Suprapubic skin (tissue), 4 donors: ENCODE measurements around the gene LRMDA. TPM values are rescaled to one million over a fixed set of nuclear protein-coding genes. Genes with fewer than 3 reads are reported as not detected.

ENCODE experiments used
- DNase-seq, 2 donors: peaks; one replicate each; pipeline ENCODE4 v3.0.0-alpha.2; 2019; ENCODE audit warnings: low spot score in 2 of 2
- H3K27ac ChIP-seq: fragments of 200-600 bp; sonication (generic); one replicate; pipeline ENCODE4 v1.5.1; 2019
- H3K27me3 ChIP-seq: fragments of 200-600 bp; sonication (generic); one replicate; pipeline ENCODE4 v1.5.1; 2019
- H3K36me3 ChIP-seq: fragments of 200-600 bp; sonication (generic); one replicate; pipeline ENCODE4 v1.5.1; 2019
- H3K4me1 ChIP-seq: fragments of 200-600 bp; sonication (generic); one replicate; pipeline ENCODE4 v1.5.1; 2019
- H3K4me3 ChIP-seq: fragments of 200-600 bp; sonication (generic); one replicate; pipeline ENCODE4 v1.5.1; 2019; ENCODE audit warnings: mild to moderate bottlenecking
- H3K9me3 ChIP-seq: fragments of 200-600 bp; sonication (generic); one replicate; pipeline ENCODE4 v1.5.1; 2019
- CTCF ChIP-seq, 2 donors: fragments of 200-600 bp in 1 of 2; fragments of 450-650 bp in 1 of 2; sonication (generic) in 1 of 2; IDR thresholded peaks; one replicate each; pipeline ENCODE4 v1.5.1; 2016 to 2019; ENCODE audit warnings: antibody characterized with exemption in 2 of 2, mild to moderate bottlenecking in 1 of 2, moderate library complexity in 1 of 2
- EP300 ChIP-seq: sonication (generic); formaldehyde crosslinking; IDR thresholded peaks from one replicate; pipeline ENCODE4 v1.6.1; 2017; ENCODE audit warnings: antibody characterized with exemption
- POLR2A ChIP-seq, 2 donors: fragments of 450-650 bp; IDR thresholded peaks; one replicate each; pipeline ENCODE4 v1.6.1; 2017; ENCODE audit warnings: antibody characterized with exemption in 2 of 2, mild to moderate bottlenecking in 2 of 2, moderate library complexity in 2 of 2
- POLR2AphosphoS5 ChIP-seq, 3 donors: sonication (generic); formaldehyde crosslinking; IDR thresholded peaks; one replicate each; pipeline ENCODE4 v1.6.1; 2017; ENCODE audit warnings: antibody characterized with exemption in 3 of 3
- WGBS: methylation state at CpG from one replicate; pipeline ENCODE4 v1.1.5; 2018; 5-methylcytosine and 5-hydroxymethylcytosine counted together
- total RNA-seq, 4 donors: library from RNA; depleted of rRNA; stranded (reverse); fragments of >200 nt; gene quantifications; one replicate each; pipeline ENCODE4 v1.1.0, GENCODE V29; 2016

Gene LRMDA
- total RNA-seq, 4 donors from 2014 or later: 0.10 to 2.9 (median 1.9) TPM; not detected in 1

GRCh38 chr10:76205361-76205760 lies 773.9 kb downstream of the LRMDA start:
- Histone ChIP-seq H3K4me3 (no peak overlapping the region), H3K27me3 (no peaks in the 10 kb centered on the region), H3K36me3 (no peaks in the 10 kb centered on the region), H3K27ac (no peak overlapping the region), H3K9me3 (no peaks in the 10 kb centered on the region), H3K4me1 (peaks cover 6% of the 10 kb centered on the region)
- no peak for DNase-seq
- 20% methylated on average over 2 of the region's 2 CpGs for WGBS
- TF ChIP-seq POLR2A (IDR thresholded peaks at IDR 0.05): no peak
- TF ChIP-seq POLR2AphosphoS5 (IDR thresholded peaks at IDR 0.05): no peak
- TF ChIP-seq EP300: no peak
- no peak for TF ChIP-seq CTCF (IDR thresholded peaks at IDR 0.05)

GRCh38 chr10:76206797-76207352 lies 775.5 kb downstream of the LRMDA start:
- Histone ChIP-seq H3K27ac (no peak overlapping the region), H3K9me3 (no peaks in the 10 kb centered on the region), H3K36me3 (no peaks in the 10 kb centered on the region), H3K4me3 (no peak overlapping the region), H3K27me3 (no peaks in the 10 kb centered on the region), H3K4me1 (peaks cover 6% of the 10 kb centered on the region)
- DNase-seq: no peak
- no peak for TF ChIP-seq POLR2A (IDR thresholded peaks at IDR 0.05)
- TF ChIP-seq POLR2AphosphoS5 (IDR thresholded peaks at IDR 0.05): no peak
- no peak for TF ChIP-seq CTCF (IDR thresholded peaks at IDR 0.05)
- no peak for TF ChIP-seq EP300
- WGBS: 89% methylated on average over 8 of the region's 8 CpGs

- H3K4me1 ChIP-seq: no peaks in the 10 kb centered on the region
- no peak overlapping the region for H3K27ac ChIP-seq
- no peaks in the 10 kb centered on the region for H3K27me3 ChIP-seq
- DNase-seq: no peak
- no peaks in the 10 kb centered on the region for H3K9me3 ChIP-seq
- no peaks in the 10 kb centered on the region for H3K36me3 ChIP-seq
- H3K4me3 ChIP-seq: no peak overlapping the region
- TF ChIP-seq POLR2AphosphoS5 (IDR thresholded peaks at IDR 0.05): no peak
- no peak for TF ChIP-seq EP300
- no peak for TF ChIP-seq CTCF (IDR thresholded peaks at IDR 0.05)
- TF ChIP-seq POLR2A (IDR thresholded peaks at IDR 0.05): no peak
- 74% methylated on average over 5 of the region's 5 CpGs for WGBS
Observed at GRCh38 chr10:76209135-76209534, 777.7 kb downstream of the LRMDA start.

GRCh38 chr10:76210211-76210610 lies 778.8 kb downstream of the LRMDA start:
- TF ChIP-seq POLR2A (IDR thresholded peaks at IDR 0.05): no peak
- TF ChIP-seq CTCF (IDR thresholded peaks at IDR 0.05): no peak
- no peak for TF ChIP-seq POLR2AphosphoS5 (IDR thresholded peaks at IDR 0.05)
- no peak for TF ChIP-seq EP300
- H3K9me3 ChIP-seq: no peaks in the 10 kb centered on the region
- no peak for DNase-seq
- H3K36me3 ChIP-seq: no peaks in the 10 kb centered on the region
- no peak overlapping the region for H3K4me3 ChIP-seq
- H3K27me3 ChIP-seq: no peaks in the 10 kb centered on the region
- H3K4me1 ChIP-seq: no peaks in the 10 kb centered on the region
- H3K27ac ChIP-seq: no peak overlapping the region
- 61% methylated on average over 3 of the region's 3 CpGs for WGBS

- H3K27ac ChIP-seq: no peak overlapping the region
- TF ChIP-seq CTCF (IDR thresholded peaks at IDR 0.05) (no peak), EP300 (no peak), POLR2AphosphoS5 (IDR thresholded peaks at IDR 0.05) (no peak), POLR2A (IDR thresholded peaks at IDR 0.05) (no peak)
- WGBS: 72% methylated on average over 1 of the region's 1 CpG
- H3K9me3 ChIP-seq: no peaks in the 10 kb centered on the region
- no peak overlapping the region for H3K4me3 ChIP-seq
- no peaks in the 10 kb centered on the region for H3K36me3 ChIP-seq
- no peaks in the 10 kb centered on the region for H3K27me3 ChIP-seq
- no peak for DNase-seq
- no peaks in the 10 kb centered on the region for H3K4me1 ChIP-seq
Observed at GRCh38 chr10:76211691-76212090, 780.3 kb downstream of the LRMDA start.
